Right forelimb (tissue), 1 donor: ENCODE data around the gene ANTXR1.
A peak's percentile ranks its signal among the peaks of the same experiment; 100 is the strongest.
"Not testable (repeated sequence)": the region's sequence is repeated elsewhere in the genome, so short reads cannot be mapped to it uniquely, and the experiment has no call there.

ENCODE experiments used
- DNase-seq: peaks from one replicate; pipeline ENCODE4 v3.0.0-alpha.2; 2018

Gene ANTXR1

DNA sequence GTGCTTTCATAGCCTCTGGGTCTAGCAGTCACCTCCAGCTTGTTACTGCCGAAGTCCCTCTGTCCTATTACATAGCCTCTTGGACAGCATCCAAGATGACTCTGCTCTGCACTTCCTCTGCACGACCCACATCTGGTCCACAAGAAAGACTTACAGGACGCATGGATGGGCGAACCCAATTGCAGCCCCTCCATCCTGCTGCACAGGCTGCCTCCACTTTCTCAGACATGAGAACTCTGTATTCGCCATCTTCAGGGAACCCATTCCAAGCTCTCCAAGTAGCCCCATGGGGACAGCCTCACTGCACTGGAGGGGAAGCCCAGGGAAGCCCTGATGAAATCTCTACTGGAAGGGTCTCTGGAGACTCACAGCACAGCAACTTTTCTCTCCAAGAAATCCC lies 201.9 kb downstream of the ANTXR1 start:
- no peak for DNase-seq

DNA sequence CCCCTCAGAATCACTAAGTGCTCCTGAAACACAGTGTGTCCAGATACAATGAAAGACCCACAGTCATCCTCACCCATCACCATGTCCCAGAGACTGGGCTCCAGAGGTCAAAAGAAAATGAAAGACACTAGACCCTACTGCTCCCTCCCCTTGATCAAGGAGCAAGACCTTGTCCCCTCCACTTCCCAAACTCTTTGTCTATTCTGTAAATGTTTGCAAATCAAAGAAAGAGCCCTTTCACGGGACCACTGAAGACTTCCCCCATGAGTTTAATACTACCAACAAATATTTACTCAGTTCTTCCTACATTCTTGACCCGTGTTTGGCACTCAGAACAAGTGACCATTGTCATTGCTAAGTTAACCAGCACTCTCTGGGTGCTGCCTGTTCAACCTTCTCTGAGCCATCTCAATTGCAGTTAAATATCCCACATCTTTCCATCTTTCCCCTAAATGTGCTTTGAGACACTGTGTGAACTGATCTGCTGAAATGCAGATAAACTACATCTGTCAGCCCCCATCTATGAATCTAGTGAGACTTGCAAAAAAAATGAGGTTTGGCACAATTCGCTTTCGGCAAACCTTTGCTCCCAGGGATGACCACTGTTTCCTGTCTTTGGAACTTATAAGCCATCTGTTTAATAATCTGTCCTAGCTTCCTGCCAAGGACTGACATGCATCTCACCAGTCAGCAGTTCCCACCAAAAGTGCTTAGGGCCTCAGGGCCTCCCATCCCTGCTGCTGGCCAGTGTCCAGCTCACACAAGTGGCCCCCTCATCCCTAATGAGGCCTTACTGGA lies 203.8 kb downstream of the ANTXR1 start:
- peak; percentile 70 for DNase-seq

DNA sequence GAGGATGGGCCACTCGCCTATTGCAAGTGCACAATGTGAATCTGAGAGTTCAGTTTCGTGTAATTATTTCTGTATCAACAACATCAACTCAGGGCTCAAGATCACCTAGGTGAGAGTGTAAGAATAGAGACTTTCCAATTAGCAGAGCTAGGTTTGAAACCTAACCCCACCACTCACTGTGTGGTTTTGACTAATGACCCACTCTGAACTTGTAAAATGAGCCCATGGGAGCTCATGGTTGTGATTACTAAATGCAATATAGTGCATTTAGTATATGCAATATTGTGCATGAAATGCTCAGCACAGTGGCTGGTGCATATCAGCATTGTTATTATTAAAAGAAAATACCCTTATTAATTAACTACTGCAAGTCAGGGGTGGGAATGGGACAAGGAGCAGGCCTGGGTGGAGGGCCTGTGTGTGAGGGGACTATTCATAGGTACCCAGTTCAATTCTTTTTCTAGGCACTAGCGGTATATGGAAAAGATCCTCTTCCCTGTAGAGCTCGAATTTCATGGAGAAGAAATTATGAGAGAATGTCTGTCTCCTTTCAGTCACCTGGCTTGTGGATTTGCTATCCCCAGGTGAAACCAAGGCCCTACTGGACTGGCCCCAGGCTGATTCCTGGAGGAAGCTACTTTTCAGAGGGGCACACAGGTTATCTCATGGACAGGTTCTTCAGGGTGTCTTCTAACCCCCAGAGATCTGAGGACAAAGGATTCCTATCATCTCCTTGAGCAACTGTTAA lies 204.5 kb downstream of the ANTXR1 start:
- DNase-seq: no peak

DNA sequence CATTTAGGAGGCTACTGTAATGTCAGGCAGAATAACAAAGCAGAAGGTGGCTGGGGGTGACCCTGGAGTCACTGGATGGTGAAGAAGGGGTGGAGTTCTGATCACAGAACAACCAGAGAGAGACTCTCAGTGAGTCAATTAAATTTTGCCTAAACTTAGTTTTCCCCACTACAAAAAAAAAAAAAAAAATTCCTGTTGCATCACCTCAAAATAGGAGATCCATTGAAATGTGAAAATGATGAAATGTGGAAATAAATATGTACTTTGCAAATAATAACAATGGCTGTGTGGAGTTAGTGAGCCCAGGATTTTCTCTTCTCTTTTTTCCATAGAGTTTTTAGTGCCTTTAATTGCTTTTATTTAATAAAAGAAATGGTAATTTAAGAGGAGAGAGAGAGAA lies 208.5 kb downstream of the ANTXR1 start:
- DNase-seq: no peak

DNA sequence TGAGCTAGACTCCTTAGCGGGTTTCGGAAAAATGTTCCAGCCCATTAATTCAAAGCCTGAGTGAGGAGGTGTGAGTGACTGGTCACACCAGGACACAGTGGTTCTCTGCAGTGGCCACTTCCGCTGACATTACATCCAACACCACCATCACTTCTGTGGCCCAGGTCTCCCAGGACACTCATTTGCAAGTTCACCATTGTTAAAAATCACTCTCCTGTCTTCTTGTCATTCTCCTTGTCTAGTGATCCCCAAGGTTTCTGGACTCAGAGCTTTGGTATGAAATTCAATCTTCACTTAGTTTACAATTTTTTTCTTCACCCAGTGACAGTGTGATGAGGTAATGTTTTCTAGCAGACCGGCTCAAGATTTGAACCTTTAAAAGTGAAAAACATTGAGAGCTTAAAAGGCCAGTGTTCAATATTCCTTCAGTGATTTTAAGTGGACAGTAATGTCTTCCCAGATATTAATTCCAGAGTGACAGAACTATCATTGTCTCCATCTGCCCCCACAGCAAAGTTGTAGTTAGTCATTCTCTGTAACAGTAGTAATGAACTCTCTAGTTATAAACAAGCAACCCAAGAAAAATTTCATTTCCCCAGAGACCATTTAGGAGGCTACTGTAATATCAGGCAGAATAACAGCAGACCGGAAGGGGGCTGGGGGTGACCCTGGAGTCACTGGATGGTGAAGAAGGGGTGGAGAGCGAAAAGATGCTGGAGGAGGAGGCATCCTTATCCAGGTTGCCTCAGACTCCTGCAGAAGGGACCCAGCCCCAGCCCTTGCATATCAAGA lies 209.2 kb downstream of the ANTXR1 start:
- no peak for DNase-seq

DNA sequence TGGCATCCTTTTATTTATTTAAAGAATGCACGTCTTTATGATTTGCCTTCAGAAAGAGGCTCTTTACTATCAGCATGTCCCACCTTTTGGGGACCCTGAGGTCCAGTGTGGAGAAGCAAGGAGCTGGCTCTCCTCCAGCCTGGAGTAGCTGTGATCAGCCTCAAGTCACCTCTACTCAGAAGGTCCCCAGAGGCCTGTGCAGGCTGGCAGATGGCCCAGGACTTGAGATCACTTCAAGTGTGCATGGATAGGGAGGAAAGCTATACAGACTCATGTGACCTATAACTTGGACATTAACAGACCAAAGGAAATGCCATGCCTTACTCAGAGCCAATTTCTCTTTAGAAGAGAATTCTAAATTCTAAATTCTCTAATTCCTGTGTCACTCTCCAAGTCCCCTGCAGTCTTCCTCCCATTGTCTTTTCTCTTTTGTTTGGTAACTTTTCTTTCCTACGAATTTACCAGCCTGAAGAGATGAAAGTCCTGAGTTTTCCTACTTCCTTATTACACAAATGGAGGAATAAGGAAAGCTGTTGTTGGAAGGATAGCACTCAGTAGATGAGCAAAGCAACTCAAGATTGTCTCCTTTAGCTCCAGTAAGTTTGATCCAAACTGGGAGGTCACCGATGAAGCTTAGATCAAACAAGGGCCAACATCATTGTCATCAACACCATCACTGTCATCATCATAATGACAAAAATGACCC lies 210.1 kb downstream of the ANTXR1 start:
- no peak for DNase-seq

DNA sequence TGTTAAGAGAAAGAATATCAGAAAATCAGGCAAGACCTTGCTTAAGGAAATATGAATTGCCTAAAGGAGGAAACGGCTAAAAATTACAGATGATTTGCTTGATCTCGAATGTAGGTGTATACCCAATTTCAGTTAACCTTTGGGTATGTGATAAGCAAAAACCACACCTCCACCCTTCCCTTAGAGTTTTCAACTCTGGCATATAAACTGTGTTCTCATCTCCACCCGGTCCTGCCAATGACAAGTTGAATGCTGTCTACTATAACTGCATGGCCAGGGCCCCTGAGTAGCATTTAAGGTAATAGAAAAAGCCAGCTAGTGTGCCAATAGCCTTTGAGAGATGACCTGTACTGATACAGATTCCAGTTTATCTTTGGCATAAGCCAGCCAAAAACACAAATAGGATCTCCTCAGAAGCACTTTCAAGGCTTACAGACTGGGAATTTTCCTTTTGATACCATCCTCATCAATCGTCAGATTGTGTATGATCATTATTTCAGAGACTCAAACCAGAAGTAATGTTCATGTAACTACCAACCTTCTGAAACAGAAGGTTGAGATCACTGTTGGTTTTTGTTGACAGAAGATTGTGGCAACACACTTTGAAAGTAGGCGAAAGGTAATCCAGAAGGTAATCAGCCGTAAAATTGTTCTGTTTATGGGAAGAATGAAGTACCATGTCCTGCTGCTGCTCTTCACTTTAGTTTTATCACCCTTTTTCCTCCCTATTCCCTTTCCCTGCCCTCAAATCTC lies 211.0 kb downstream of the ANTXR1 start:
- DNase-seq: no peak

DNA sequence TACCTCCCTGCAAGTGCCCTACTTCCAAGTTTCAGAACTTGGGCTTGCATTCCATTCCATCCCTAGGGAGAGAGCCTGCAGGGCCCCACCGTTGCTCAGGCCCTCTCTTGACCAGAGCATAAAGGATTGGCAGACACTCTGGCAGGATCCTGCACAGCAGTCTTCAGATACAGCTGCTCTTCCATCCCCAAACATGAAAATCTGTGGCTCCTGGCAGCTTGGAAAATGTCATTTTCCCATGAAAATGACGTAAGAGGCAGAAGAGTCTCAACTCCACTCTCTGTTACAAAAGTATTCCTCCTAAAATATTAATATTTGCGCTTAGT lies 211.5 kb downstream of the ANTXR1 start:
- no peak for DNase-seq

DNA sequence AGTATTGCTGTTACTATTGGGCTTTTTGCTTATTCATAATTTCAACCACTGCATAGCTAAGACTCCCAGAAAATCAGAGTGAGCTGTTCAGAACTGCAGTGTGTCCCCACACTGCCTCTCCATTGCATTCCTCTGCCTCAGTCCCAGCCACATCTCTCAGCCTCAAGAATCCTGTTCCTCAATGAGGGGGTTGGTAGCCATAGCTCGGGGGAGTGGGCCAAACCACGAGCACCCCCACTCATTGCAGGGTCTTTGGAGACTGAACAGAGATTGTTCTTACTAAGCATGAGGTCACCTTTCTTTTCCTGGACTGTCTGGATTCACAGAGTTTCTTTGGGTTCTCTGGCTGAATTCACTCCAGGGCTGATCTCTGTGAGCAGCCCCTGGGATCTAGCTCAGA lies 213.0 kb downstream of the ANTXR1 start:
- DNase-seq: no peak

DNA sequence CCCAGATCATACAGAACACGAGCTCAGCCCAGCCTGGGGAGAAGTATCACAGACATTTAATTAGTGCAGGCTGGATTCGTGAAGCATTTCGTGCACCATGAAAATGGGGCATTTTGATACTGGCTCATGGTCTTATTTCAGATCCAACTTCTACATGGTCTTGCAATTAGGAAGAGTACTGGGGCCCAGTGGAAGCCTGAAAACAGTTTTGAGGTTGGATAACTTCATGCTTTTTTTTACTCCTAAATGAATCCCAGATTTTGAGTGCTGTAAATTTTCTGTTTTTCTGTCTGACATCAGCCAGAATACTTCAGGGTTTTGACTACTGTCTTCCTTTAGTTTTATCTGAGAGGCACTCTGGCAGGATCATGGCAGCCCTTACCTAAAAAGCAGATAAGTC lies 213.9 kb downstream of the ANTXR1 start:
- DNase-seq: no peak

DNA sequence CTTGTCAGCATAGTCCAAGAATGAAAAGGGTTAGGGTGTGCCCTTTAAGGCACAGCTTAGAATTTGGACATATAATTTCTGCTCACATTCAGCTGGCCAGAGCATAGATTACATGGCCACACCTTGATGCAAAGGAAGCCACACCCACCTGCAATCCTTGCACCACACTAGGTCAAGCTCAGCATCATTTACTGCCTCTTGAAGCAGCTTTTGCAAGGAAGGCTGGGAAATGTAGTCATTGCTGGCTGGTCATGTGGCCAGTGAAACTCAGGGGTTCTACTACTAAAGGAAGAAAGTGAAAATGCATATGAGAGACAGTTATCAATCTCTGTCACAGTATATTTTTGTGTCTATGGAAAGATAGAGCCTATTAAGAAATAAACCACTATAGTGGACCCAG lies 214.7 kb downstream of the ANTXR1 start:
- no peak for DNase-seq

DNA sequence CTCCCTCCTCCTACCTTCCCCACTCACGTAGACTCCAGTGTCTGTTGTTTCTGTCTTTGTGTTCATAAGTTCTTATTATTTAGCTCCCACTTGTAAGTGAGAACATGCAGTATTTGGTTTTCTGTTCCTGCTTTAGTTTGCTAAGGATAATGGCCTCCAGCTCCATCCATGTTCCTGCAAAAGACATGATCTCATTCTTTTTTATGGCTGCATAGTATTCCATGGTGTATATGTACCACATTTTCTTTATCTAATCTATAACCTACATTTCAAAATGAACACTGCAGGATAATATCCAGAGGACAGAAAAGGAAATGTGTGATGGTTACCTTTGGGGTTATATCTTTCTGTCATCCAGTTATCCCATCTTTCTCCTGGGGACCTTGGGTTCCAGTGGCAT lies 218.0 kb downstream of the ANTXR1 start:
- DNase-seq: not testable (repeated sequence)

DNA sequence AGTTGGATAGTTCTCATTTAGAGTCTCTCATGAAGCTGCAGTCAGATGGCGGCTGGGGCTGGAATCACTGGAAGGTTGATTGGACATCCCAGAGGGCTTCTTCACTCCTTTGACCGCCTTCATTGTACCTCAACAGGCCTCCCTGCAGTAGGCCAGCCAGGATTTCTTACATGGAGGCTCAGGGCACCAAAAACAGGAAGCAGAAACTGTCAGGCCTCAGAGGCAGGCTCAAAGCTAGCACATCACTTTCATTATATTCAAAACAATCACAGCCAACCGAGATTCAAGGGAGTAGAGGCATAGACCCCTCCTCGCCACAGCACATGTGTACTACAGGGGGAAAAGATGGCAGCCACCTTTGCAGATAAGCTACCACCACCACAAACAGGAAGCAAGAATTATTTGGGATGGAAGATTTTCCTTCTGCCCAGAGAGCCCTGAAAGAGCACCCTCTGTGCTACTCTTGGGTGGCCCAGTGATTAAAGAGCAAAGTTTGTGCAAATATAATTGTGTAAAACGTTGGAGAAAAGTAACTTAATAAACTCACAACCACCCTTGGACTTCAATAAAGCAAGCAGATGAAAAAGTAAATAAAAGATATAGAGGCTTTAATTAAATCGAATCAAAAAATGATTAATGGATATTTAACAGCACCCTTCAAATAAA lies 218.8 kb downstream of the ANTXR1 start:
- no peak for DNase-seq

DNA sequence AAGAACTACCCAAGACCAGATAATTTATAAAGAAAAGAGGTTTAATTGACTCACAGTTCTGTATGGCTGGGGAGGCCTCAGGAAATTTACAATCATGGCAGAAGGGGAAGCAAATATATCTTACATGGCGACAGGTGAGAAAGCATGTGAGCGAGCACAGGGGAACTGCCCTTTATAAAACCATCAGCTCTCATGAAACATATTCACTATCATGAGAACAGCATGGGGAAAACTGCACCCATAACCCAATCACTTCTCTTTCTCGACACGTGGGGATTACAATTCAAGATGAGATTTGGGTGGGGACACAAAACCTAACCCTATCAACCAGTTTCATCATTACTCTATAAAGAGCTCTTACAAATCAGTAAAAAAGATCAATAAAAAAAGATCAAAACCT lies 222.9 kb downstream of the ANTXR1 start:
- DNase-seq: not testable (repeated sequence)

DNA sequence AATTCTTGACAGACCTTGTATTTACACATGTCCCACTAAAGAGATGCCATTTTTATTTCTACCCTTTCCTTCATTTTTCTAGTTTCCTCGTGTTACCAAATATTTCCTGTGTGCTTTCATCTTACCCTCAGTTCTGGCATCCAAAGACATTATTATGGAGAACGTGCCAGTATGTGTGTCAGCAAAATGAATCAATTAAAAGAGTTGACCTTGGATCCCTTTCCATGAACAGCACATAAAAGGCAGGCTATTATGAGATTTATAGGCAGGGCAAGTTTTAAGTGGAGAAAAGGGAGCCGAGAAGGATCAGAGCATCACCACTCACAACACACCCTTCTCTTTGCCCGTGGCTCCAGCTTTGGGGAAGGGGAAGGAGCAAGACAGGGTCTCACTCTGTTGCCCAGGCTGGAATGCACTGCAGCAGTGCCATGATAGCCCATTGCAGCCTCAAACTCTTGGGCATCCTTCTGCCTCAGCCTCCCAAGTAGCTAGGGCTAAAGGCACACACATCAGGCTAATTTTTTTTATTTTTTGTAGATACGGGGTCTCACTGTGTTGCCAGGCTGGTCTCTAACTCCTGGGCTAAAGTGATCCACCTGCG lies 224.2 kb downstream of the ANTXR1 start:
- DNase-seq: no peak

DNA sequence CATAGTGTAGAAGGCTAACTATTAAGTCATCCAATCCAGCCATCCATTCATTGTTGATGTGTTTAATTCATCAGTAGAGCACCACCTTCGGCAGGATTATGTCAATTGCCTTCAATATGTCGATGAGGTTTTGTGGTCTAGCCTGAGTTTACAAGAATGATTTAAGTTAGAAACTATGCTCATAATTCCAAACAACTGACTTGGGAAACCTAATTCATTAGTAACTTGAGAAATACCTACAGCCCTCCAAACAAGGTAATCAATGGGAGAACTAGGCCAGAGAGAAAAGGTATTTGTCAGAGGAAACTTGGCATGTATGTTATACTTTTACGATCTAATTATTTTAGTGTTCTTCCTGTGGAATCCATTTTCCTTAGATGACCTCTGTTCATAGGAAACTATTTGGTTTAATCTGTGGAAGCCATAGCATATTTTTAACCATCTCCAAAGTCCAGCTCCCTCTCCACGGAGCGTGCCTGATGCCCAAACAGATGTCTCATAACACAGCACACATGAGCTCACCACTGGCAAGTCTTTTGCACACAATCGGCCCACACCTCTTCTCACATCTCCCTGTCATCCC lies 225.6 kb downstream of the ANTXR1 start:
- no peak for DNase-seq

DNA sequence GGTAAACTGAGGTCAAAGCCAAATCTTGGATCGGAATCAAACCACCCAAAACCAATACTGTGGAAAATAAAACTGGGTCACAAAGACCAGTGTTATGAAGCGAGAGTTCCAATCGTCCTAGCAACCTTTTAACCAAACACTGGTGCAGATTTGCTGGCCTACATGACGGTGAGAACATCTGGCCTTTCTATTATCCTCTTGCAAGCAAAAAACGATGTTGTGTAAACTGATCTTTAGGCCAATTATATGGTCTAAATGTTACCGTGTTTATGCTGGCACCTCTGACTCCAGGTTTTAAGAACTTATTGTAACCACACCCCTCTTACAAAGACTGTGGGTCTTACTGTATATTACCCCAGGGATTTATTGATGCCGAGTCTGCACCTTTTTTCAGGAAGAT lies 228.1 kb downstream of the ANTXR1 start:
- DNase-seq: peak; percentile 62

DNA sequence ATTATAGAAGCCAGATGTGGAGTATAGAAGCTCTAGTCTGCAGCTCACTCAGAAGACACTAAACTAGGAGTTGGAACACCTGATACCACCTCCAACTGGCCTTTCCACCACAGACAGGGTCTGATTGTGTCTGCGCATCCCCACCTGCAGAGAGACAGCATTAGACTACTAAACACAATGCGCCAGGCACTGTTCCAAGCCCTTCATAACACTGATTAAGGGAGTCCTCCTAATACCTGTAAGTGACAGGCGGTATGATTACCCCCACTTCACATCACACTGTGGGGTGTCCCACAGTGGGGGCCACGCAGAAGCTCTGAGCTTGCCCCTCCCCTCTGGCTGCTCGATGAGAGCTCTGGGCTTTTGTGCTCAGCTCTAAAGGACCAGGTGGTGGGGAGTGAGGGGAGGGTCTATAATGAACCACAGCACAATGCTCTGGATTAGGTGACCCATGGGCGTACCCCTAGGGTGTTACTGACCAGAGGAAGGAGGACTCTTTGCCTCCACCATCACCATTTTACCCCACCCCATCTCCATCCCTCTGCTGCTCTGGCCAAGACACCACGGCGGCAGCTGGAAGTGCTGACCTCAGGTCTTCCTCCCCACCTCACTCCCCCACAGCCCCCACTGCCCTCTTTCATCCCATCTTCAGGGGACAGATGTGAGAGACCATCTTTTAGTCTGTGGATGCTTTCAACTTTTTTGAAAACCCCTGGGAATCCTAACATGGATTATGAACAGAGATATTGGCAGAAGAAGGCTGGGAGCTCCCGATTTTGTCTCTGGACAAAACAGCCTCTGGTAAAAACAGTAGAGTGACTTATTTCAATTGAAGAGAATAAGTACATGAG lies 228.9 kb downstream of the ANTXR1 start:
- no peak for DNase-seq

DNA sequence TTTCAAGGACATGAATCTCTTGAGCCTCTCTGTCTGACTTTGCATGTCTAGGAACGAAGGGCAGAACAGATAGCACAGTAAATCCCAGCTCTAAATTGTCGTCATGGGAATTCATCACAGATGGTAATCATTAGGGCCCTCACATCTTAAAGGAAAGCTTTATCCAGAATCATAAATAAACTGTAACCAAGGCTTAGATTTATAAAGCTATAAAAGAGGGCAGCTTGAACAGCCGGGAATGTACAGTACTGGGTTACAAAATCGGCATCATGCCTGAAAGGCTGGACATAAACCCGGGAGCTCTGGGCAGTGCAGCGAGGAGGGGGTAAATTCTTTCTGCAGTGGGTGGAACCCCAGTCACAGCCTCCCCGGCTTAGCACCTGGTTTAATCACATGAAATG lies 229.7 kb downstream of the ANTXR1 start:
- peak; percentile 64 for DNase-seq

DNA sequence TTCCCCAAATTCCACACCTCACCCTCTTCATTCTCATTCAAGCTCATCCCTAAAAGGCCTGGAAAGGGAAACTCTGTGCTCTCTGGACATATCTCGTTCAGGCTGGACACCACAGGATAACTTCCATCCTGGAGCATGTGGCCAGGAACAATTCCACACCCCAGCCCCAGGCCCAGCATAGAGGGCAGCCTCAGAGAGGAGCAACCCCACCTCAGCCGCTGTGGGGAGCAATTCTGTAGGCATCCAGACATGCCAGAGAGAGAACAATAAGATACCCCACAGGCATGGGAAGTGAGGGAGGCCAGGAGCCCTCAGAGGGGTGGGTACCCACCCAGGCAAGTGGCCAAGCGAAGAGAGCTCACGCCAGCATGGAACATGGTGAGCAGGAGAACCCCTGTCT lies 230.7 kb downstream of the ANTXR1 start:
- DNase-seq: no peak
